ENCODE measurements around the gene CHST15. TPM values are rescaled to one million over a fixed set of nuclear protein-coding genes. Genes with fewer than 3 reads are reported as not detected.

Gene CHST15
- total and polyA plus RNA-seq, 2 of the 13 experiments (the other 11 are each of a cell fraction or from before 2014, with no cell fraction given), result 1.4 to 94.7 TPM

DNA sequence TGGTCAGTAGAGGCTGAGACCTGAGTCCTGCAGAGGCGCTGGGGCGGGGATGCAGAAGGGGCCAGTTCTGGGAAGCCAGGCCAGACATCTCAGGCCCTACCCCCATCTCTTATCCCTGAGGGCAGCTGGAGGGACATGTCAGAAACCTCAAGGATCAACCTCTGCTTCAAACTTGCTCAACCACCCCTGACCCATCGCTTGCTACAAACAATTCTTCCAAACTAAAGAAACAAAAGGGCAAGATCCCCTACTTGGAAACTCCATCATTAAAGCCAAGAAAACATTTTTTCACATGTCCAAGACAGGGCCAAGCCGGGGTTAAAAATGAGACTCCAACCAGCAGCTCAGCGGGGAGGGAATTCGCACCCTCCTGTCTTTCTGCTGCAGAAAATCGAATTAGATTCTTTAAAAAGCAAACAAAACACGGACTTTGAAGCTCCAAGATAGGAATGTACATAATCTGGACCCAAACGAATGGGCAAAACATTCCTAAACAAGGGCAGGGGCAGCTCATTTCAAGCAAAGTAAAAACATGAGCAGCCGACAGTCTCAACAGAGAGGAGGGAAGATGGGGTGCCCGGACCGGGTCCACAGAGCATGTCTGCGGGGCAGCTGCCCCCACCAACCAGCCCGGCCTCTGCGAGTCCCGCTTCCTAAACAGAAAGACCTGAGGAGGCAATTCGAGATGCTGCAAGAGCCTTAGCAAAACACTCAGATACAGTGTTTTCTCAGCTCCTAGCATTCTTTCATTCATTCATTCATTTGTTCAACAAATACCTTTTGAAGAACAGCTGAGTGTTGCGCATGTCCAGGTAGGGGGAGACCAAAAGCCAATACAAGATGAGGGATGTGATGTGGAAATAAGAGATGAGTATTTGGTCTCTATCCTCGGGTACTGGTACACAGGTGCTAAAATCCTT, 44.8 kb downstream of the CHST15 start (continued):
- TF ChIP-seq ZMYM2 (CRISPR knock-in tag; IDR thresholded peaks at IDR 0.05) (0 out of 2 replicates have a peak, but pooled peaks have one; percentile 44), REPIN1 (CRISPR knock-in tag; IDR thresholded peaks at IDR 0.05; ENCODE audit: borderline replicate concordance, low read depth) (0 out of 2 replicates have a peak, but pooled peaks have one; percentile 57), NBN (conservative IDR thresholded peaks at IDR 0.05) (no peak), KLF6 (CRISPR knock-in tag; IDR thresholded peaks at IDR 0.05) (no peak; the same call in 1 of the 2 replicates), ZNF691 (CRISPR knock-in tag; IDR thresholded peaks at IDR 0.05; ENCODE audit: borderline replicate concordance, low read depth) (no peak), TEAD3 (CRISPR knock-in tag; optimal IDR thresholded peaks at IDR 0.05; ENCODE audit: borderline replicate concordance) (peak; percentile 94), FOXK2 (IDR thresholded peaks at IDR 0.05) (peak; percentile 47; the same call in 1 of the 2 replicates), ZFP37 (CRISPR knock-in tag; IDR thresholded peaks at IDR 0.05; ENCODE audit: borderline replicate concordance) (no peak), ATRX (CRISPR knock-in tag; IDR thresholded peaks at IDR 0.05; ENCODE audit: borderline replicate concordance) (no peak), ZNF775 (CRISPR knock-in tag; IDR thresholded peaks at IDR 0.05; ENCODE audit: borderline replicate concordance) (no peak), KAT2B (IDR thresholded peaks at IDR 0.05; ENCODE audit: borderline replicate concordance, low read depth, low read length) (no peak), ZNF780A (CRISPR knock-in tag; IDR thresholded peaks at IDR 0.05) (no peak), ZUFSP (CRISPR knock-in tag; IDR thresholded peaks at IDR 0.05; ENCODE audit: borderline replicate concordance) (no peak), ZNF570 (CRISPR knock-in tag; IDR thresholded peaks at IDR 0.05; ENCODE audit: borderline replicate concordance) (no peak), ZNF749 (CRISPR knock-in tag; IDR thresholded peaks at IDR 0.05; ENCODE audit: borderline replicate concordance) (no peak), ZNF530 (CRISPR knock-in tag; IDR thresholded peaks at IDR 0.05; ENCODE audit: low read depth) (no peak), EED (CRISPR knock-in tag; IDR thresholded peaks at IDR 0.05) (no peak), ZSCAN12 (CRISPR knock-in tag; IDR thresholded peaks at IDR 0.05) (no peak), TEF (CRISPR knock-in tag; IDR thresholded peaks at IDR 0.05) (no peak), TBL1XR1 (IDR thresholded peaks at IDR 0.05; ENCODE audit: borderline replicate concordance, low read length, partially characterized antibody) (no peak)
- TF ChIP-seq, protein P1, sequence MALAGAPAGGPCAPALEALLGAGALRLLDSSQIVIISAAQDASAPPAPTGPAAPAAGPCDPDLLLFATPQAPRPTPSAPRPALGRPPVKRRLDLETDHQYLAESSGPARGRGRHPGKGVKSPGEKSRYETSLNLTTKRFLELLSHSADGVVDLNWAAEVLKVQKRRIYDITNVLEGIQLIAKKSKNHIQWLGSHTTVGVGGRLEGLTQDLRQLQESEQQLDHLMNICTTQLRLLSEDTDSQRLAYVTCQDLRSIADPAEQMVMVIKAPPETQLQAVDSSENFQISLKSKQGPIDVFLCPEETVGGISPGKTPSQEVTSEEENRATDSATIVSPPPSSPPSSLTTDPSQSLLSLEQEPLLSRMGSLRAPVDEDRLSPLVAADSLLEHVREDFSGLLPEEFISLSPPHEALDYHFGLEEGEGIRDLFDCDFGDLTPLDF (CRISPR knock-in tag; IDR thresholded peaks at IDR 0.05), result no peak

Data from HepG2 (cell line).